Right atrium auricular region (tissue), 2 donors: ENCODE data around the gene MARCHF3. TPM values are rescaled to one million over a fixed set of nuclear protein-coding genes. Genes with fewer than 3 reads are reported as not detected.
A peak's percentile ranks its signal among the peaks of the same experiment; 100 is the strongest.

Experiments
- DNase-seq: peaks from one replicate; pipeline ENCODE4 v3.0.0-alpha.2; 2019; ENCODE audit warnings: low spot score
- H3K27ac ChIP-seq, 2 donors: fragments of 200-600 bp; sonication (generic); 1 replicate in 1 of 2; 2 replicates in 1 of 2; pipeline ENCODE4 v1.5.1; 2016 to 2019
- H3K27me3 ChIP-seq, 2 donors: fragments of 200-600 bp; sonication (generic); one replicate each; pipeline versions ENCODE4 v1.5.1 to v1.6.0; 2017 to 2019
- H3K36me3 ChIP-seq: fragments of 200-600 bp; sonication (generic); one replicate; pipeline ENCODE4 v1.5.1; 2016
- H3K4me1 ChIP-seq, 2 donors: fragments of 200-600 bp; sonication (generic); one replicate each; pipeline versions ENCODE4 v1.5.1 to v1.6.0; 2017 to 2019
- H3K4me3 ChIP-seq, 2 donors: fragments of 200-600 bp; sonication (generic); 1 replicate in 1 of 2; 2 replicates in 1 of 2; pipeline ENCODE4 v1.5.1; 2017 to 2019; ENCODE audit warnings: mild to moderate bottlenecking in 1 of 2, moderate library complexity in 1 of 2
- H3K9me3 ChIP-seq, 2 donors: fragments of 200-600 bp; sonication (generic); one replicate each; pipeline ENCODE4 v1.5.1; 2019
- CTCF ChIP-seq, 2 donors: fragments of 200-600 bp; sonication (generic); IDR thresholded peaks; one replicate each; pipeline ENCODE4 v1.5.1; 2019; ENCODE audit warnings: antibody characterized with exemption in 2 of 2
- total RNA-seq, 2 donors: library from RNA; depleted of rRNA; stranded (reverse); fragments of >200 nt; gene quantifications; one replicate each; pipeline ENCODE4 v1.1.0, GENCODE V29; 2016

Gene MARCHF3
- total RNA-seq, 2 donors from 2014 or later = 14.5 to 19.7 TPM

GRCh38 chr5:126982926-126983873 lies 47.2 kb downstream of the MARCHF3 start:
- DNase-seq = no peak
- TF ChIP-seq CTCF (IDR thresholded peaks at IDR 0.05) = no peak
- Histone ChIP-seq H3K27ac (peak overlapping the region; percentile 53 to 67), H3K36me3 (no peaks in the 10 kb centered on the region), H3K4me3 (no peak overlapping the region), H3K27me3 (no peaks in the 10 kb centered on the region), H3K4me1 (peaks cover 0 to 31% of the 10 kb centered on the region in 2 donors), H3K9me3 (no peaks in the 10 kb centered on the region)

GRCh38 chr5:126982202-126982601 lies 48.2 kb downstream of the MARCHF3 start:
- Histone ChIP-seq H3K4me3 (no peak overlapping the region), H3K27ac (no peak overlapping the region), H3K27me3 (no peaks in the 10 kb centered on the region), H3K4me1 (peaks cover 0 to 31% of the 10 kb centered on the region in 2 donors), H3K36me3 (no peaks in the 10 kb centered on the region), H3K9me3 (no peaks in the 10 kb centered on the region)
- TF ChIP-seq CTCF (IDR thresholded peaks at IDR 0.05) = no peak
- no peak for DNase-seq

- no peak for TF ChIP-seq CTCF (IDR thresholded peaks at IDR 0.05)
- Histone ChIP-seq H3K4me3 (no peak overlapping the region), H3K36me3 (no peaks in the 10 kb centered on the region), H3K9me3 (no peaks in the 10 kb centered on the region), H3K27me3 (no peaks in the 10 kb centered on the region), H3K27ac (no peak overlapping the region), H3K4me1 (peaks cover 0 to 35% of the 10 kb centered on the region in 2 donors)
- no peak for DNase-seq
Measured at GRCh38 chr5:126981701-126982100, 48.7 kb downstream of the MARCHF3 start.

- Histone ChIP-seq H3K9me3 (no peaks in the 10 kb centered on the region), H3K4me3 (no peak overlapping the region), H3K36me3 (no peaks in the 10 kb centered on the region), H3K27ac (no peak overlapping the region), H3K27me3 (no peaks in the 10 kb centered on the region), H3K4me1 (peaks cover 0 to 37% of the 10 kb centered on the region in 2 donors)
- no peak for TF ChIP-seq CTCF (IDR thresholded peaks at IDR 0.05)
- no peak for DNase-seq
Measured at GRCh38 chr5:126981222-126981621, 49.1 kb downstream of the MARCHF3 start.

GRCh38 chr5:126978258-126978657 lies 52.1 kb downstream of the MARCHF3 start:
- no peak for TF ChIP-seq CTCF (IDR thresholded peaks at IDR 0.05)
- no peak for DNase-seq
- Histone ChIP-seq H3K27me3 (no peaks in the 10 kb centered on the region), H3K27ac (no peak overlapping the region), H3K36me3 (no peaks in the 10 kb centered on the region), H3K9me3 (no peaks in the 10 kb centered on the region), H3K4me1 (peaks cover 0 to 25% of the 10 kb centered on the region in 2 donors), H3K4me3 (no peak overlapping the region)
